K562 (cell line): Measurements from ENCODE around the gene FRMPD2. TPM values are rescaled to one million over a fixed set of nuclear protein-coding genes. Genes with fewer than 3 reads are reported as not detected.

Experiments
- ATAC-seq: fragments of 200-7000 bp; cut with Tn5 transposase; 3 replicates; pipeline ENCODE4 v1.9.1; 2020; ENCODE audit warnings: moderate library complexity
- BruUV-seq: library from RNA; stranded (reverse); fragments of 400-500 nt; replicated peaks from 2 replicates; lab custom pipeline; 2021; lab: Mats Ljungman, UMichigan
- CTCF ChIA-PET: fragments of 300-600 bp; formaldehyde crosslinking; extraction: SDS; loops from one replicate; lab custom pipeline; 2021; ENCODE audit warnings: low intra/inter-chr PET ratio; lab: Yijun Ruan, JAX
- POLR2A ChIA-PET: fragments of 300-600, 350-650 bp; sonication (Branson Sonifier 250); formaldehyde crosslinking; extraction: SDS; loops from one replicate; lab custom pipeline; 2021; ENCODE audit warnings: antibody characterized with exemption, inconsistent platforms; lab: Yijun Ruan, JAX
- DNase-seq, 4 experiments: peaks; one replicate each; pipeline versions ENCODE4 v3.0.0 to v3.0.0-alpha.2; 2011 to 2018; ENCODE audit warnings: low spot score in 3 of 4, mixed read lengths in 3 of 4; ENCODE audit errors: extremely low read depth in 1 of 4
- FAIRE-seq: peaks from 2 replicates; lab custom pipeline; 2011; peaks lifted over from hg19 to GRCh38; lab: Jason Lieb, UNC
- H2AFZ ChIP-seq: 2 replicates; pipeline ENCODE4 v1.6.0; 2011; ENCODE audit warnings: low read depth, low read length, control low read depth, inconsistent platforms
- H3K27ac ChIP-seq: fragments of 200-600 bp; 3 replicates; pipeline ENCODE4 v1.8.0; 2011; ENCODE audit warnings: low read depth, mild to moderate bottlenecking, control low read depth, inconsistent platforms, low read length, moderate library complexity, mixed read lengths; ENCODE audit errors: extremely low read depth
- H3K27me3 ChIP-seq, 2 experiments: fragments of 300-600 bp in 1 of 2; 2 replicates in 1 of 2; 3 replicates in 1 of 2; pipeline versions ENCODE4 v1.6.0 to v1.8.0; 2011; ENCODE audit warnings: inconsistent platforms in 2 of 2, low read length in 2 of 2, mild to moderate bottlenecking in 1 of 2, mixed read lengths in 1 of 2, moderate library complexity in 1 of 2; ENCODE audit not compliant: control insufficient read depth in 2 of 2, insufficient read depth in 2 of 2
- H3K36me3 ChIP-seq: fragments of 300-600 bp; 3 replicates; pipeline ENCODE4 v1.8.0; 2011; ENCODE audit warnings: mild to moderate bottlenecking, low read length, inconsistent platforms; ENCODE audit not compliant: control insufficient read depth, insufficient read depth
- H3K4me1 ChIP-seq, 2 experiments: fragments of 200-600 bp in 1 of 2; replicated peaks in 1 of 2; 2 replicates in 1 of 2; 3 replicates in 1 of 2; pipeline versions ENCODE4 v1.5.1 to v1.8.0; 2011; ENCODE audit warnings: inconsistent platforms in 2 of 2, low read length in 2 of 2, mild to moderate bottlenecking in 1 of 2, mixed read lengths in 1 of 2, moderate library complexity in 1 of 2; ENCODE audit not compliant: control insufficient read depth in 2 of 2, insufficient read depth in 2 of 2
- H3K4me2 ChIP-seq: 2 replicates; pipeline ENCODE4 v1.6.1; 2011; ENCODE audit warnings: low read length, control low read depth, inconsistent platforms, mixed read lengths; ENCODE audit not compliant: insufficient read depth
- H3K4me3 ChIP-seq: fragments of 200-600 bp; sonication (generic), shearing (Covaris generic); 2 replicates; pipeline ENCODE4 v1.5.1; 2016; ENCODE audit warnings: control low read depth, inconsistent platforms
- H3K79me2 ChIP-seq: fragments of 200-600 bp; 3 replicates; pipeline ENCODE4 v1.8.0; 2011; ENCODE audit warnings: low read length, inconsistent platforms; ENCODE audit not compliant: control insufficient read depth, insufficient read depth
- H3K9ac ChIP-seq, 2 experiments: 2 replicates each; pipeline versions ENCODE4 v1.6.0 to v1.6.1; 2011; ENCODE audit warnings: low read depth in 2 of 2, low read length in 2 of 2, control low read depth in 1 of 2, inconsistent platforms in 1 of 2, mild to moderate bottlenecking in 1 of 2, mixed read lengths in 1 of 2; ENCODE audit not compliant: insufficient read depth in 1 of 2
- H3K9me1 ChIP-seq: one replicate; pipeline ENCODE4 v1.6.0; 2011; ENCODE audit warnings: inconsistent platforms, mild to moderate bottlenecking, low read length, moderate library complexity; ENCODE audit not compliant: control insufficient read depth, insufficient read depth
- H3K9me3 ChIP-seq: replicated peaks from 2 replicates; pipeline ENCODE4 v1.5.1; 2011; ENCODE audit warnings: low read depth, low read length, inconsistent platforms; ENCODE audit not compliant: control insufficient read depth, insufficient read depth
- H4K20me1 ChIP-seq: replicated peaks from 2 replicates; pipeline ENCODE4 v1.6.1; 2011; ENCODE audit warnings: low read length, inconsistent platforms, mixed read lengths; ENCODE audit not compliant: control insufficient read depth, insufficient read depth
- DACH1 ChIP-seq: fragments of 450-650 bp; IDR thresholded peaks from 2 replicates; pipeline ENCODE4 v1.6.1; 2018; ENCODE audit not compliant: partially characterized antibody
- ESRRB ChIP-seq: fragments of 250-450 bp; sonication (Bioruptor Pico); IDR thresholded peaks from 2 replicates; pipeline ENCODE4 v1.5.0; 2020; ENCODE audit warnings: mild to moderate bottlenecking, moderate library complexity, borderline replicate concordance
- GTF2A2 ChIP-seq: IDR thresholded peaks from 2 replicates; pipeline ENCODE4 v1.6.1; 2016; ENCODE audit warnings: mild to moderate bottlenecking, missing genetic modification characterization, missing compliant biosample characterization
- SMARCA5 ChIP-seq: fragments of 450-650 bp; IDR thresholded peaks from 2 replicates; pipeline ENCODE4 v1.6.1; 2016
- ZNF41 ChIP-seq: fragments of 250-450 bp; sonication (Bioruptor Pico); conservative IDR thresholded peaks from 2 replicates; pipeline ENCODE4 v1.4.0; 2020; ENCODE audit warnings: mild to moderate bottlenecking
- WGBS: fragments of 100-300 bp; shearing (Covaris generic); methylation state at CpG from one replicate; pipeline ENCODE4 v1.1.6; 2016; ENCODE audit warnings: low coverage, mixed read lengths; ENCODE audit not compliant: insufficient coverage; ENCODE audit errors: missing lambda C conversion rate; 5-methylcytosine and 5-hydroxymethylcytosine counted together
- in situ Hi-C: fragments of 300-500 bp; cut with MboI; formaldehyde crosslinking; loops from 4 replicates; pipeline ENCODE4 v1.15.0; 2018; ENCODE audit warnings: inconsistent platforms, mixed read lengths
- intact Hi-C: fragments of 100-400 bp; cut with micrococcal nuclease; formaldehyde crosslinking; loops from 2 replicates; pipeline ENCODE4 v1.14.2; 2022
- polyA plus RNA-seq, 8 experiments: library from polyadenylated mRNA; depleted of rRNA in 4 of 8; stranded (reverse) in 5 of 8; unstranded in 3 of 8; fragments of >200 nt; fragmentation: Nextera tagmentation in 2 of 8; fragmentation: Illumina TruSeq in 1 of 8; extraction: Ambion mirVana in 2 of 8; extraction: Trizol in 1 of 8; gene quantifications; 2 replicates each; pipeline versions ENCODE4 v1.2.1 to v1.2.3, GENCODE V29; 2011 to 2014; ENCODE audit warnings: inconsistent platforms in 1 of 8, missing spikeins in 1 of 8
- total RNA-seq, 7 experiments: library from RNA; depleted of rRNA in 6 of 7; stranded (reverse); fragments of >200 nt in 6 of 7; fragmentation: Illumina TruSeq in 2 of 7; extraction: Trizol in 2 of 7; gene quantifications; 2 replicates each; pipeline versions ENCODE4 v1.2.1 to v1.2.3, GENCODE V29; 2011 to 2021; ENCODE audit warnings: low replicate concordance in 1 of 7
- TF ChIP-seq, protein P1 (sequence below): fragments of 250-450 bp; sonication (Bioruptor Pico); IDR thresholded peaks from 2 replicates; pipeline ENCODE4 v1.5.0; 2021
- TF ChIP-seq, protein P2 (sequence below), 2 experiments: fragments of 450-650 bp in 1 of 2; IDR thresholded peaks; 2 replicates each; pipeline ENCODE4 v1.6.1; 2011 to 2017; ENCODE audit warnings: low read depth in 2 of 2, antibody characterized with exemption in 1 of 2, borderline replicate concordance in 1 of 2, low read length in 1 of 2, mild to moderate bottlenecking in 1 of 2, mixed read lengths in 1 of 2; ENCODE audit not compliant: control insufficient read depth in 1 of 2

The FRMPD2 gene
- total and polyA plus RNA-seq, 9 of the 15 experiments (the other 6 are each of a cell fraction or from before 2014, with no cell fraction given), result 0.12 to 0.95 (median 0.33) TPM

DNA sequence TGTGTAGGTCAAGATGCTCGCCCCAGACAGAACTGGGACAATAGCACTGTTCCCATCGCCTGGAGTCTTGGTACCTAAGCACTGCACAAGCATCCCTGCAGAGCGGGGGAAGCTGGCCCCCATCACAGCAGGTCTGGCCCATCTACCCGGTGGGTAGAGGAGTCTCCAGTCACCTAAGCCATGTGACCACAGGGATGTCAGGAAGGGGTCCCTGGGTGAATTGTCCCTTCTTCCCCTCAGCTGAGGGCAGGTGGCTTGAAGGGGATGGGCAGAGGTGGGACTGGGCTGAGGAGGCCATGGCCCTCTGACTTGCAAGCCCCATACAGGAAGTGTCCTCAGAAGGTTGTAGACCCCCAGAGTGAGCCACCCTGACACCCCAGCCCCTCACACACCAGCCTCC is 39.7 kb downstream of the FRMPD2 start:
- DNase-seq (no peak), ATAC-seq (no peak), FAIRE-seq (no peak)
- Histone ChIP-seq H3K9me3 (no peaks in the 10 kb centered on the region), H3K4me1 (no peaks in the 10 kb centered on the region), H3K27ac (no peak overlapping the region), H3K4me2 (no peak overlapping the region), H3K9me1 (no peaks in the 10 kb centered on the region), H3K27me3 (peaks cover 2 to 35% of the 10 kb centered on the region in 2 experiments; a peak in 4 of 5 replicates), H4K20me1 (no peaks in the 10 kb centered on the region), H3K79me2 (no peaks in the 10 kb centered on the region), H3K36me3 (no peaks in the 10 kb centered on the region), H3K4me3 (no peak overlapping the region), H2AFZ (no peak overlapping the region), H3K9ac (no peak overlapping the region)
- 0% methylated on average over 4 of the region's 4 CpGs for WGBS
- intact Hi-C loops, result no loop called here
- ChIA-PET POLR2A (no interaction called here), CTCF (no interaction called here)
- BruUV-seq, result no TSS peak
- in situ Hi-C loops, result no loop called here
- no peak for TF ChIP-seq ESRRB (CRISPR knock-in tag)
- no peak for TF ChIP-seq GTF2A2
- TF ChIP-seq, protein P1, sequence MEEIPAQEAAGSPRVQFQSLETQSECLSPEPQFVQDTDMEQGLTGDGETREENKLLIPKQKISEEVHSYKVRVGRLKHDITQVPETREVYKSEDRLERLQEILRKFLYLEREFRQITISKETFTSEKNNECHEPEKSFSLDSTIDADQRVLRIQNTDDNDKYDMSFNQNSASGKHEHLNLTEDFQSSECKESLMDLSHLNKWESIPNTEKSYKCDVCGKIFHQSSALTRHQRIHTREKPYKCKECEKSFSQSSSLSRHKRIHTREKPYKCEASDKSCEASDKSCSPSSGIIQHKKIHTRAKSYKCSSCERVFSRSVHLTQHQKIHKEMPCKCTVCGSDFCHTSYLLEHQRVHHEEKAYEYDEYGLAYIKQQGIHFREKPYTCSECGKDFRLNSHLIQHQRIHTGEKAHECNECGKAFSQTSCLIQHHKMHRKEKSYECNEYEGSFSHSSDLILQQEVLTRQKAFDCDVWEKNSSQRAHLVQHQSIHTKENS (CRISPR knock-in tag), result no peak
- TF ChIP-seq ZNF41 (CRISPR knock-in tag), result no peak
- TF ChIP-seq SMARCA5, result no peak
- TF ChIP-seq, protein P2, sequence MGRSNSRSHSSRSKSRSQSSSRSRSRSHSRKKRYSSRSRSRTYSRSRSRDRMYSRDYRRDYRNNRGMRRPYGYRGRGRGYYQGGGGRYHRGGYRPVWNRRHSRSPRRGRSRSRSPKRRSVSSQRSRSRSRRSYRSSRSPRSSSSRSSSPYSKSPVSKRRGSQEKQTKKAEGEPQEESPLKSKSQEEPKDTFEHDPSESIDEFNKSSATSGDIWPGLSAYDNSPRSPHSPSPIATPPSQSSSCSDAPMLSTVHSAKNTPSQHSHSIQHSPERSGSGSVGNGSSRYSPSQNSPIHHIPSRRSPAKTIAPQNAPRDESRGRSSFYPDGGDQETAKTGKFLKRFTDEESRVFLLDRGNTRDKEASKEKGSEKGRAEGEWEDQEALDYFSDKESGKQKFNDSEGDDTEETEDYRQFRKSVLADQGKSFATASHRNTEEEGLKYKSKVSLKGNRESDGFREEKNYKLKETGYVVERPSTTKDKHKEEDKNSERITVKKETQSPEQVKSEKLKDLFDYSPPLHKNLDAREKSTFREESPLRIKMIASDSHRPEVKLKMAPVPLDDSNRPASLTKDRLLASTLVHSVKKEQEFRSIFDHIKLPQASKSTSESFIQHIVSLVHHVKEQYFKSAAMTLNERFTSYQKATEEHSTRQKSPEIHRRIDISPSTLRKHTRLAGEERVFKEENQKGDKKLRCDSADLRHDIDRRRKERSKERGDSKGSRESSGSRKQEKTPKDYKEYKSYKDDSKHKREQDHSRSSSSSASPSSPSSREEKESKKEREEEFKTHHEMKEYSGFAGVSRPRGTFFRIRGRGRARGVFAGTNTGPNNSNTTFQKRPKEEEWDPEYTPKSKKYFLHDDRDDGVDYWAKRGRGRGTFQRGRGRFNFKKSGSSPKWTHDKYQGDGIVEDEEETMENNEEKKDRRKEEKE (IDR thresholded peaks at IDR 0.05; ENCODE audit: borderline replicate concordance in 1 of 2, control insufficient read depth in 1 of 2, low read depth in 2 of 2, low read length in 1 of 2), result no peak
- TF ChIP-seq DACH1, result no peak
